ENCODE data around the gene GPX4. TPM values are rescaled to one million over a fixed set of nuclear protein-coding genes. Genes with fewer than 3 reads are reported as not detected.
A peak's percentile ranks its signal among the peaks of the same experiment; 100 is the strongest.

The GPX4 gene
- total RNA-seq, 2 donors from 2014 or later = 251 to 308 TPM

DNA sequence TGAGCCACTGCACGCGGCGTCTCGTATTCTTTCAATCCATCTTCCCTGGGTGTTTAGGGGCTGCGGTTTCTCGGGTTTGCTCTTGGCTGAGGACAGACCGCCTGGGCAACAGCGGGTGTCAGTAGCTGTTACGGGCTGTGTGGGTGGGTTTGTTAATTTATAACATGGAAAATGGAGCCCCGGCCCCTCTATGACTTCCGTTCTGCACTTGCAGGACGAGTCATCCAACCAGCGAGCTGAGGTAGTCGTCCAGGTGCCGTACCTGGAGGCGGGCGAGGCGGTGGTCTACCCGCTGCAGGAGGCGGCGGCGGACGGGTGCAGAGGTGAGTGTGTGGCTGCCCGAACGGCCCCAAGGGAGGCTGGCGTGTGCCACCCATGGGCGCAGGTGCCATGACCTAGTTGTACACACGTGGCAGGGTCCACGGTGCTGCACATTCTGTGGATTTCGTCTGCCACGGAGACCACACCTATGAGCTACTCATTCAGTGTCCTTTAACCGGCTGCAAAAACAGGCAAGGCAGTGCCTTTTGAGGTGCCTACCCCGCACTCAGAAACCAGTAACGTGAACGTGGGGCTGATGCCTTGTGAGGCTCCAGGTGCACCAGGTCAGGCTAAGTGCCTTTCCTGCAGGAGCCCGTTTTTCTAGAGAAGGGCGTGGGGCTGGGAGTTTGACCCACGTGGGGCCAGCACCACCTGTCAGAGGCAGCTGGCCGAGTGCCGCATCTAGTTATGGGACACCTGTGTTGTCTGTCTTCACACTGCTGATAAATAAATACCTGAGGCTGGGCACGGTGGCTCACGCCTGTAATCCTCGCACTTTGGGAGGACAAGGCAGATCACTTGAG, 19.5 kb upstream of the GPX4 start:
- Mint-ChIP-seq H3K36me3 (ENCODE audit: insufficient read depth in 2 of 2) (peaks cover 10 to 22% of the 10 kb centered on the region in 2 donors), H3K4me3 (no peak overlapping the region), H3K9me3 (no peaks in the 10 kb centered on the region), H3K27ac (peak overlapping the region; percentile 88), H3K27me3 (ENCODE audit: low read depth) (no peaks in the 10 kb centered on the region), H3K4me1 (ENCODE audit: low read depth) (peaks cover 35% of the 10 kb centered on the region)
- DNase-seq (no peak), ATAC-seq (replicated peaks in 1 of 2) (no peak)

DNA sequence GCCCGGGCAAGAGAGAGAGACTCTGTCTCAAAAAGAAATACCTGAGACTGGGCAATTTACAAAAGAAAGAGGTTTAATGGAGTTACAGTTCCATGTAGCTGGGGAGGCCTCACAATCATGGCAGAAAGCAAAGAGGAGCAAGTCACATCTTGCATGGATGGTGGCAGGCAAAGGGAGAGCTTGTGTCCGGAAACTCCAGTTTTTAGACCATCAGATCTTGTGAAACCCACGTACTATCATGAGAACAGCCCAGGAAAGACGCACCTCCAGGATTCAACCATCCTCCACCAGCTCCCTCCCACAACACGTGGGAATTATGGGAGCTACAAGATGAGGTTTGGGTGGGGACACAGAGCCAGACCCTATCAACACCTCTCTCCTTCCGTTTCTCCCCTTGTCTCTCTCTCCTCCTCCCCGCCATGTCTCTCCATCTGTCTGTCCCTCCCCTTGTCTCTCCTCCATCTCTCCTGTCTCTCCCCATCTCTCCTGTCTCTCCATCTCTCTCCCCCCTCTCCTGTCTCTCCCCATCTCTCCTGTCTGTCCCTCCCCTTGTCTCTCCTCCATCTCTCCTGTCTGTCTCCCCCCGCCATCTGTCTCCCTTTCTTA, 18.6 kb upstream of the GPX4 start:
- Mint-ChIP-seq H3K27me3 (ENCODE audit: low read depth) (no peaks in the 10 kb centered on the region), H3K9me3 (no peaks in the 10 kb centered on the region), H3K27ac (peak overlapping the region; percentile 88), H3K4me1 (ENCODE audit: low read depth) (peaks cover 35% of the 10 kb centered on the region), H3K4me3 (no peak overlapping the region), H3K36me3 (ENCODE audit: insufficient read depth in 2 of 2) (peaks cover 10 to 22% of the 10 kb centered on the region in 2 donors)
- no peak for ATAC-seq (replicated peaks in 1 of 2)
- no peak for DNase-seq

DNA sequence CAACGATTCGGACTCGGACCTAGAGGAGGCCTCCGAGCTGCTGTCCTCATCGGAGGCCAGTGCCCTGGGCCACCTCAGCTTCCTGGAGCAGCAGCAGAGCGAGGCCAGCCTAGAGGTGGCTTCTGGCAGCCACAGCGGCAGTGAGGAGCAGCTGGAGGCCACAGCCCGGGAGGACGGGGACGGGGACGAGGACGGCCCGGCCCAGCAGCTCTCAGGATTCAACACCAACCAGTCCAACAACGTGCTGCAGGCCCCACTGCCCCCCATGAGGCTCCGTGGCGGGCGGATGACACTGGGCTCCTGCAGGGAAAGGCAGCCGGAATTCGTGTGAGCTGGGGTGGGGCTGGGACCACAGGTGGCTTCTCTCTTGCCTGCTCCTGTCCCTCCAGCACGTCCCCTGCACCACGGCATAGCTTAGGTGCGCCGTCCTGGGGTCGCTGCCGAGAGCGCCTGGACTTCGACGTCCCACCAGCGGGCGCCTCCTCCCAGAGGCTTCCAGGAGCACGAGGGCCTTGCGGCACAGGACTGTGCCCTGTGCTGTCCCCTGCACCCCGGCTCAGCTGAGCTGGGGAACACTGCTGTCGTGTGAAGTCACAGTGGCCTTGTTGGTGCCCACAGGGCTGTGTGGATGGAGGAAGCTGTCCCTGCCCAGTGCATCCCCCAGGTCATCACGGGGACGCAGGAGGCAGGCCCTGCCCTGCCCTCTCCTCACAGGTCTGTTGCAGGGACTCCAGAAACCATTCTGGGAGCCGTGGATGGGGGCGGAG, 17.9 kb upstream of the GPX4 start:
- no peak overlapping the region for H3K4me3 Mint-ChIP-seq

DNA sequence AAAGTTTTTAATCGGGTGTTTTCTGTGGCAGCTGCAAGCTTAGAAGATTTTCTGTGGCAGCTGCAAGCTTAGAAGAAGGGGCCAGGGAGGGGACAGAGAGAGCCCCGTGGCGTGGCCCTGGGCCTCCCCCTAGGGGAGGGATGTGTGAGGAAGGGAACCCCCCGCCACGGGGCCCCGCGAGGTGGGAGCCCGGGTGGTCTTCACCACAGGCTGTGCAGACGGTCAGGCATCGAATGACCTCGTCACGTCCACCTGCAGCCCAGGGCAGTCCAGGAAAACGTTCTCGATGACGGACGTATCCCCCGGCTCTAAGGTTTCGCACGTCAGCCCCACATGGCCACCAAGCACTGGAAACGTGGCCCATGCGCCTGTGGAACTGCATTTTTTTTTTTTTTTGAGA, 17.2 kb upstream of the GPX4 start:
- no peaks in the 10 kb centered on the region for H3K9me3 Mint-ChIP-seq
- H3K4me3 Mint-ChIP-seq = no peak overlapping the region
- H3K27ac Mint-ChIP-seq = no peak overlapping the region
- ATAC-seq (replicated peaks in 1 of 2) (no peak), DNase-seq (no peak)
- H3K36me3 Mint-ChIP-seq (ENCODE audit: insufficient read depth in 2 of 2) = peaks cover 10 to 17% of the 10 kb centered on the region in 2 donors
- peaks cover 41% of the 10 kb centered on the region for H3K4me1 Mint-ChIP-seq (ENCODE audit: low read depth)
- H3K27me3 Mint-ChIP-seq (ENCODE audit: low read depth) = no peaks in the 10 kb centered on the region

More for the DNA sequence above, 17.9 kb upstream of the GPX4 start:
- Mint-ChIP-seq H3K27me3 (ENCODE audit: low read depth) (no peaks in the 10 kb centered on the region), H3K9me3 (no peaks in the 10 kb centered on the region), H3K27ac (peak overlapping the region; percentile 88), H3K4me1 (ENCODE audit: low read depth) (peaks cover 39% of the 10 kb centered on the region), H3K36me3 (ENCODE audit: insufficient read depth in 2 of 2) (peaks cover 10 to 20% of the 10 kb centered on the region in 2 donors)
- DNase-seq (no peak), ATAC-seq (replicated peaks in 1 of 2) (no peak)

DNA sequence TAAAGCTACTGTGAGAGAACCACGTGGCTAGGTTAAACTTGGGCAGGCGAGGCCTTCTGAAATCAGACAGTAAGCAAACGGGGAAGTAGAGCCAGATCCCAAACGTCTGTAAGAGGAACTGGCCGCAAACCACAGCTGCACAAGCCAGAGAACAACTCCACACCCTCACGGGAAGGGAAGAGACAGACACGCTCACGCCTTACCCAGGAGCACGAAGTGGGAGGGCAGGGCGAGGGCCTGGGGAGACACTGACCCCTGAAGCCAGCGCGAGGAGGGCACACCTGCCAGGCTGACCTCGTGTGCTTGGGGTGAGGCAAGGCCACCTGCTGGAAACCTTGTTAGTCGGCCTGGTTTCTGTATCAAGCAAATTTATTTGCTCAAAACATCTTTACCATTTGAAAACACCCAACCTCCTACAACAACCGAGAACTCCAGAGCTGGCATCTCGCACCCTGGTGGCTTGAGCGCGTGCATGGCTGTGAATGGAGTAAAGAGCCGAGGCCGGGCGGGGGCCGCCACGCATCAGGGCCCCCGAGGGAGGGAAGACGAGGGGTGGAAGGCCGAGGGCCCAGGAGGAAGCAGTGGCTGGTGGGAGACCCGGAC, 15.9 kb upstream of the GPX4 start:
- Mint-ChIP-seq H3K4me3 (peak overlapping the region; percentile 36 to 55), H3K9me3 (no peaks in the 10 kb centered on the region), H3K27ac (peak overlapping the region; percentile 88), H3K27me3 (ENCODE audit: low read depth) (no peaks in the 10 kb centered on the region), H3K36me3 (ENCODE audit: insufficient read depth in 2 of 2) (peaks cover 10 to 17% of the 10 kb centered on the region in 2 donors), H3K4me1 (ENCODE audit: low read depth) (peaks cover 42% of the 10 kb centered on the region)
- ATAC-seq (replicated peaks in 1 of 2) (peak; percentile 18 to 21), DNase-seq (no peak)

DNA sequence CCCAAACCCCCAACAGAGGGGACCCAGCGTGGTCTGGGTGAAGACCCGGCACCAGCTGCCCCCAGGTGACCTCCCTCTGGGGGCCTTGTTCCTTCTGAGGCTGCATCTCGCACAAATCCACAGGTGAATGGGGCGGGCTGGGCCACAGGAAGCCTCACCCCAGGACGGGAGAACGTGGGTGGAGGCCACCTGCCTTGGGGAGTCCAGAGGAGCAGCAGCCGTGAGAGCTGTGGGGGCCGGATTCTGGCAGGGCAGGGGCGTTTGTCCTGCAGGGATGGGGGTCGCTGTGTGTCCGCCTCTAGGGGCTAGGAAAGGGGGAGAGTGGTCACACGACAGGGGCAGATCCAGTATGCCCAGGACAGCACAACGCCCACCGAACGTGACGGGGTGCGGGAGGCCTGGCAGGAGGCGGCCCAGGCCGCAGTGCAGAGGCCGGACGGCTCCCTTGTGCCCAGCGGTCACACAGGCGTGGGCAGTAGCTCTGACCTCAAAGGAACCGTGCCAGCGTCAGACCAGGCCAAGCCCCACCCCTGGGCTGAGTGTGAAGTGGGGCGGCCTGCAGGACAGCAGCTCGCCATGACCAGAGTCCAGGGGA, 15.3 kb upstream of the GPX4 start:
- H3K27ac Mint-ChIP-seq = peak overlapping the region; percentile 61
- H3K4me1 Mint-ChIP-seq (ENCODE audit: low read depth) = peaks cover 48% of the 10 kb centered on the region
- H3K9me3 Mint-ChIP-seq = no peaks in the 10 kb centered on the region
- H3K36me3 Mint-ChIP-seq (ENCODE audit: insufficient read depth in 2 of 2) = peaks cover 10 to 16% of the 10 kb centered on the region in 2 donors
- H3K4me3 Mint-ChIP-seq = peak overlapping the region in 1 of 2 donors; percentile 22
- H3K27me3 Mint-ChIP-seq (ENCODE audit: low read depth) = no peaks in the 10 kb centered on the region
- DNase-seq (no peak), ATAC-seq (replicated peaks in 1 of 2) (peak; percentile 0 to 1)

DNA sequence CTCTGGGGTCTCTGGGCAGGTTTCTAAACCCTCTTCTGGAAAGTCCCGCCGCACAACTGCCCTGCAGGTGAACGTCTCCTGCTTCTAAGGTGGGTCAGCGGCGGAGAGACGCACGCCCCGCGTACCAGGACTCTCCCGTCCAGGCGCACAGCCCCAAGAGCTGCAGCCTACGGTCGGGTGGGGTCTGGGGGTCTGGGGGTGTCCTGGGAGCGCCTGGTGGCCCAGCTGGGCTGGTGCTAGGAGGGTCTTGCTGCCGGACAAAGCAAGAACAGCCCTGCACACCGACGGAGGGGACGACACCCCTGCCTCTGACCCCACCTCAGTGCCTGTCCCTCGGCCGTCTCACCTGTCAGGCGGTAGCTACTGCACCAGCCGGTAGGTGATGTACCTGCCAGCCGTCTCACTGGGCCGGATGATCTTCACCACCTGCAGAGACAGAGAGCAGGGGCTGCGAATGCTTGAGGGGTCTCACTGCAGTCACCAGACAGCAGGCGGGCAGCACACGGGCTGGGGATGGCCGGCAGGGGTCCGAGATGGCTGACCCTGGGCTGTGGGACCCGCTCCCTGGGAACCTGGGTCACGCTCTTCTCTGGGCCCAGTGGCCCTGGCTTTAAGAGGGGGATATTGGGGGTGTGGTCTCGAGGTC, 14.5 kb upstream of the GPX4 start:
- Mint-ChIP-seq H3K36me3 (ENCODE audit: insufficient read depth in 2 of 2) (peaks cover 10 to 11% of the 10 kb centered on the region in 2 donors), H3K27ac (no peak overlapping the region), H3K4me3 (no peak overlapping the region), H3K4me1 (ENCODE audit: low read depth) (peaks cover 56% of the 10 kb centered on the region), H3K9me3 (no peaks in the 10 kb centered on the region), H3K27me3 (ENCODE audit: low read depth) (no peaks in the 10 kb centered on the region)
- ATAC-seq (replicated peaks in 1 of 2) = no peak
- no peak for DNase-seq

DNA sequence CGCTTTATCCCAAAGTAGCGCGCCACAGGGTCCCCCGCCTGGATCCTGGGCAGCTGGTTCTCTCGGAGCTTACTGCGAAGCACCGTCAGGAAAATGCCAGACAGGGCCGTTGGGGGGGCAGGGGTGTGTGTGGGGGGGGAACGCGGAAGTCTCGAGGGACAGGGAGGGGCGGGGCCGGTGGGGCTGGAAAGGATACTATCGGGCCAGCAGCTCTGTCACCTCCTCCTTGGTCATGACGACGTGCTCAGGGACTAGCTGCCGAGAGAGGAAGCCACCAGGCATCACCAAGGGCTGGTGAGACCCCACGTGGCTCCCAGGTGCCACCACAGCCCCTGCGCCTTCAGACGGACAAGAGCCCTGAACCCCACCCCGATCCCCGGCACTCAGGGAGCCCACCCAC, 13.9 kb upstream of the GPX4 start:
- DNase-seq = no peak
- Mint-ChIP-seq H3K4me3 (no peak overlapping the region), H3K27ac (no peak overlapping the region), H3K4me1 (ENCODE audit: low read depth) (peaks cover 57% of the 10 kb centered on the region), H3K36me3 (ENCODE audit: insufficient read depth in 2 of 2) (peaks cover 8 to 10% of the 10 kb centered on the region in 2 donors), H3K27me3 (ENCODE audit: low read depth) (no peaks in the 10 kb centered on the region), H3K9me3 (no peaks in the 10 kb centered on the region)
- peak; percentile 7 to 29 for ATAC-seq (replicated peaks in 1 of 2)

DNA sequence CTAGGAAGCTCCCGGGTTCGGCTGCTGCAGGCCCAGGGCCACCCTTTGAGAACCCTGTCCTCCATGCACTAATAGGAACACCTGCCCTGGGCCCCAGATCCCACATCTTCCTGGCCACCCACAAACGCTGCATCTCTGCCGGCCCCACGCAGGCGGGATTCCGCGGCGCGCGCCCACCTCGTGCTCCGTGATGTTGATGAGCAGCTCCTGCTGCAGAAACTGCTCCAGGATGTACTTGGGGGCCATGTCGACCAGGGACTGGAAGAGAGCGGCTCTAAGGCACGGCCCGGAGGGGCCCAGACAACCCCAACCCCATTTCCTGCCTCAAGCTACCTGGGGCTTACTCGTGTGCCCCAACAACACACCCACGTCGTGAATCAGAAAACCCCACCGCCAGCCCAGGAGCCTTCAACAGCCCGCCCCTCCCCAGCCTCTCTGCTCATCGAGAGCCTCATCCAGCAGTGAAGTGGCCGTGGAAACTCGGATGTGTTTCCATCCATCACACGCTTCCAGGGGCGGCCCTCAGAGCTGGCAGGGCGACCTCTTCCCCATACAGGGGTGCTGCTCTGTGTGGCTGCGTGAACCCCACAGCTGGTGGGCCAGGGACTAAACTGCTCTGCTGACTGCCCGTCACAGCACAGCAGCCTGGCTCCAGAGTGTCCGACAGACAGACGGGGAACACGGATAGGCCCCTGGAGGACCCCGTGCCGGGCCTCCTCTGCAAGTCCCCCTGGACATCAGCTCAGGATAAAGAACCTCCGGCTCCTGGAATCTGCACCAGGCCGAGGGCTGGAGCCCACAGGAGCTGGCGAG, 12.9 kb upstream of the GPX4 start:
- peaks cover 4% of the 10 kb centered on the region in 2 donors for H3K36me3 Mint-ChIP-seq (ENCODE audit: insufficient read depth in 2 of 2)
- peak overlapping the region; percentile 19 for H3K27ac Mint-ChIP-seq
- no peaks in the 10 kb centered on the region for H3K9me3 Mint-ChIP-seq
- H3K4me3 Mint-ChIP-seq = peak overlapping the region; percentile 54 to 58
- peaks cover 58% of the 10 kb centered on the region for H3K4me1 Mint-ChIP-seq (ENCODE audit: low read depth)
- DNase-seq = peak in 1 of 2 donors; percentile 71
- H3K27me3 Mint-ChIP-seq (ENCODE audit: low read depth) = no peaks in the 10 kb centered on the region
- peak; percentile 11 to 33 for ATAC-seq (replicated peaks in 1 of 2)

DNA sequence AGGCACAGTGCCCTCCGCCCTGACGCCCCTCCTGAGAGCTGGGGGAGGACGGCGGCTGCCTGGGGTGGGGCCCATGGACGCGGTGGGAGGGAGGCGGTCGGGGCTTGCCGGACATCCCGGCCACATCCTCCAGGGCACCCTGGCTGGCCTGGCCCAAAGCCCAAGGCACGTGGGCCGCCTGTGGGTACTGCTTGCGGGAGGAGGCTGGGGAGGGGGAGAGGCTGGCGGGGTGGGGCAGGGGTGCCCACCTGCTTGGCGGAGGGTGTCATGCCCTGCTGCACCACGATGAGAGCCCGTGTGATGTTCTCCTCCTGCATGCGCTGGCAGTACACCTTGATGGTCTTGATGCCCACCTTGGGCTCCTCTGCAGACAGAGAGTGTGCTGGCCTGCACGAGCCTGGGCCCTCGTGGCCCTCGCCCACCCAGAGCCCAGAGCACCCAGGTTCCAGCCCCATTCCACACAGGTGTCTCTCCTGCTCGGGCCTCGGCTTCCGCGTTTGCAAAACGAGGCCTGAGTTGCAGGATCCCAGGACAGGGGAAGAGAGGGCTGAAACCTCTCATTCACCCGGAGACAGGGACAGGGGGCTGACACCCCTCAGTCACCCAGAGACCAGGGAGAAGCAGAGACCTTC, 12.1 kb upstream of the GPX4 start:
- ATAC-seq (replicated peaks in 1 of 2) (no peak), DNase-seq (no peak)
- Mint-ChIP-seq H3K27me3 (ENCODE audit: low read depth) (no peaks in the 10 kb centered on the region), H3K36me3 (ENCODE audit: insufficient read depth in 2 of 2) (peaks cover 4% of the 10 kb centered on the region in 2 donors), H3K9me3 (no peaks in the 10 kb centered on the region), H3K4me3 (no peak overlapping the region), H3K4me1 (ENCODE audit: low read depth) (peaks cover 60% of the 10 kb centered on the region), H3K27ac (no peak overlapping the region)

DNA sequence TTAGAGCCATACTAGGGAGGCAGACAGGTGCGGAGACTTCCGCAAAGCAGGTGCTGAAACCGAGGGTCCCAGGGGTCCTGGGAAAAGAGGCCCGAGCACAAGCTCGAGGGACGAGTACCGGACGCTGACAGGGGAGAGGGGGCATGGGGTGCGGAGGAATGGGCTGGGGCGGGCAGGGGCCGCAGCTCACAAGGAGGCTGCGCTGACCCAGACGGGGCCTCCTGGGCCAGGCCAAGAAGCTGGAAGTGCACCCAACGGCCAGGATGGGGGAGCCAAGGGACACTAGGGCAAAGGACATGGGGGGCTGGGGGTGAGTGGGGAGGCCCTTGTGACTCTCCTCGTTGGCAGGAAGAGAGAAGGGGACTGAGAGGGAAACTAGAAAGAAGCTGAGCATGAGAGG, 10.5 kb upstream of the GPX4 start:
- H3K36me3 Mint-ChIP-seq (ENCODE audit: insufficient read depth in 2 of 2) = no peaks in the 10 kb centered on the region
- H3K4me1 Mint-ChIP-seq (ENCODE audit: low read depth) = peaks cover 59% of the 10 kb centered on the region
- peak overlapping the region; percentile 94 to 96 for H3K4me3 Mint-ChIP-seq

More for the DNA sequence above, 10.5 kb upstream of the GPX4 start:
- DNase-seq = no peak
- no peak for ATAC-seq (replicated peaks in 1 of 2)
- Mint-ChIP-seq H3K27ac (peak overlapping the region; percentile 56), H3K27me3 (ENCODE audit: low read depth) (no peaks in the 10 kb centered on the region), H3K9me3 (no peaks in the 10 kb centered on the region)
